ENCODE results near the gene MGMT. TPM values are rescaled to one million over a fixed set of nuclear protein-coding genes. Genes with fewer than 3 reads are reported as not detected.

The MGMT gene
- total RNA-seq, 1 experiment from 2014 or later, result 9.4 TPM

DNA sequence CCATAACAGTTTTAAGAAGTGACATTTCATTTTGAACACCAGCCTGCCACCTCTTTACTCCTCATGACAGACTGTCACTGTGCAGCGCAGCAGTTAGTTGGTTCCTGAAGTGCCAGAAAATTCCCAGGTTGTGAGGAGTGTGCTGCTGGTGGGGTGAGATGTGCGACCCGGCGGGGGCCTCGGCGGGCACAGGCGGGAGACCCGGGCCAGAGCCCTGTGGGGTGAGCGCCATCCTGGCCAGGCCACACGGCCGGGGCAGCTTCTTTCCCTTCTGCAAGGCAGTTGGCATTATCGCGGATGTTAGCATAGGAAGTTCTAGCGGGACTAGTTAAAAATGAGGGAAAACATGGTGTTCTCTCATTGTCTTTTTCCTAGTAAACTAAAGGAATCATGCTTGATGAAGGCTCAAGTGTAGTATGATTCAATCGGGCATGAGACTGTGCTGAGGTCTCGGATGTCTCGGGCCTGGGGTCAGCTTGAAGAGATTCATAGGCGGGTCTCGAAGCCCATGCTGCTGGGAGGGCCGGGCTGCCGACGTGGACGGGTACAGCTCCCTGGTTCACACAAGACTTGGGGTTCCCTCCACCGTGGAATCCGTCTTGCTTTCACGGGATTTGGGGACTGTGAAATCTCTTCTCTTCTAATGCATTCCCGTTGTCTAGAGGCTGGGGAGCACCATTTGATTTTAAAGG, 56.1 kb downstream of the MGMT start:
- Histone ChIP-seq H3K27ac (no peak overlapping the region), H3K4me3 (no peak overlapping the region), H3K36me3 (no peaks in the 10 kb centered on the region), H3K27me3 (replicated peaks) (no peaks in the 10 kb centered on the region), H3K4me1 (replicated peaks) (no peaks in the 10 kb centered on the region), H3K9me3 (replicated peaks) (no peaks in the 10 kb centered on the region)
- peak in 1 of 2 experiments; percentile 29 for DNase-seq (ENCODE audit: low read depth in 1 of 2, low spot score in 2 of 2)

DNA sequence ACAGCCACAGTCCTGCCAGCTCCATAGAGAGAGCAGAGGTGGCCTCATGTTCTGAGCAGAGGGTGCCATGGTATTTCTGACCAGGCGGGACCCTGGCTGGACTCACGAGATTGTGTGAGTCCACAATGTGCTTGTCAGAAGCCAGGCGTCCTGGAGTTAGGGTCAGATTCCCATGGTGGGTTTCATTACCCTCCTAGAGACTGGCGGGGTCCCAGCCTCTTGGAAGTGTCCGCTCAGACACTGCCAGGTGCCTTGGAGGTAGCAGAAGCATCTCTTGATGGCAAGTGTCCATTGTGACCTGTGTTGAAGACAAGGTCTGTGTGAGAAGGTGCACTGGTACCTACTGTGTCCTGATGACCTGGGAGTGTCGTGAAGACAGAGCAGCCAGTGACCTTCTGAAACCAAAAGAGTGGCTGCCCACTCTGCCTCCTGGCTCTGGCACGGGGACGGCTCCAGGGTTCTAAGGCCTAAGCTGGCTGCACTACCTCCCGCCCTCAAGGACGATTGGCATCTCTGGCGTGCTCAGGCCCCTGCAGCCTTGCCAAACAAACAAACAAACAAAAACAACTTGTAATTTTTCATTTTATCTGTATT, 56.8 kb downstream of the MGMT start:
- no peaks in the 10 kb centered on the region for H3K27me3 ChIP-seq (replicated peaks)
- no peak overlapping the region for H3K27ac ChIP-seq
- no peaks in the 10 kb centered on the region for H3K4me1 ChIP-seq (replicated peaks)
- H3K4me3 ChIP-seq, result no peak overlapping the region
- H3K9me3 ChIP-seq (replicated peaks), result no peaks in the 10 kb centered on the region
- DNase-seq (ENCODE audit: low read depth in 1 of 2, low spot score in 2 of 2), result no peak
- H3K36me3 ChIP-seq, result no peaks in the 10 kb centered on the region

DNA sequence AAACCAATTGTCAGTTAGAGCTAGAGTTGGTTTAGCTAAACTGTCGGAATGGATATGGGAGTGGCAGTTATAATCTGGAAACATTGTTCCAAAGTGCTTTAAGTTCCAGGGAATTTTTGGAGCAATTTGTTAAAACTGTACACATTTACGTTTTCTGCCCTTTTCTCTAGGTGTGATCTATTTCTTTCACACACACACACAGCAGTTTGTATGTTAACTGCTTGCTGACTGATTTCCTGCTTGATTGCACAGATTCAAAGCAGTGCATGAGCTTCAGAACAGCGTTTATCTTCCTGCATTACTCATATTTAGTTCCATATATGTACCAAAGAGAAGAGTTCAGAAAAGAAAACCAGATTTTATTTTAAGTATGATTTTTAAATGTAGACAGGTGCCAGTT, 57.9 kb downstream of the MGMT start:
- no peaks in the 10 kb centered on the region for H3K9me3 ChIP-seq (replicated peaks)
- H3K36me3 ChIP-seq, result no peaks in the 10 kb centered on the region
- H3K4me3 ChIP-seq, result no peak overlapping the region
- no peak for DNase-seq (ENCODE audit: low read depth in 1 of 2, low spot score in 2 of 2)
- H3K27ac ChIP-seq, result no peak overlapping the region
- no peaks in the 10 kb centered on the region for H3K27me3 ChIP-seq (replicated peaks)
- no peaks in the 10 kb centered on the region for H3K4me1 ChIP-seq (replicated peaks)

DNA sequence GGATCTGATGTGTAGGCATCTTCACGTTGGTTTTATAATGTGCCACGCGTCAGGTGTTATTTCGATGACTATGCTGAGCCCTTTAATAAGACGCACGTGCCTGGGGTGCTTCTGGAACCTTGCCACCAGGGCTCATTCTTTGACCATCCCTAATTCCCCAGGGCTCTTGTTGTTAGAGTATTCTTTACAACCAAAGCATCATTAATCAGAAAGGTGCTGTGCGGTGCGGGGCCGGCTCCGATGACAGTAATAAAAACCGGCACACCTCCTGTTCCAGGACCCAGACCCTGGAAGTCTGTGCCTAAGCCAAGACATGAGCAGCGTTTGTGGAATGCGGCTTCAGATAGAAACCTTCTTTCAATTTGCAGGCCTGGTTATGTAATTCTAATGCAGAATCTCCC, 58.4 kb downstream of the MGMT start:
- H3K27me3 ChIP-seq (replicated peaks), result no peaks in the 10 kb centered on the region
- no peak overlapping the region for H3K27ac ChIP-seq
- H3K4me1 ChIP-seq (replicated peaks), result no peaks in the 10 kb centered on the region
- no peaks in the 10 kb centered on the region for H3K9me3 ChIP-seq (replicated peaks)
- H3K36me3 ChIP-seq, result no peaks in the 10 kb centered on the region
- no peak overlapping the region for H3K4me3 ChIP-seq
- no peak for DNase-seq (ENCODE audit: low read depth in 1 of 2, low spot score in 2 of 2)

DNA sequence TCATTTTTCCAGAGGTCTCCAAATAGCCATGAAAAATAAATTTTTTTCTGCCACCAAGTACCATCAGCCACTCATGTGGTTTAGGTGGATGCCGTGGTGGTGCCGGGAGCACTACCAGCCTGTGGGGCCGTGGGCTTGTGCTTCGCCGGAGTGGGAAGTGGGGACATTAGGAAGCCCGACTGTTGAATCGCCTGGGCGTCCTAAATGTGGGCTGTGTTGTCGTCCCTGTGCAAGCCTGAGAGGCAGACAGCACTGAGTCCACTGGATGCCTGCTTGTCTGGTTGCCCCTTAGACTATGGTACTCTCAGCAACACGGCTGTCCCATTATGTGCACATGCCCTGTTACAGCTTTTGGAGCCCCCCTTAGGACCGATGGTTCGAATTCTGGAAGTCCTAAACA, 59.9 kb downstream of the MGMT start:
- Histone ChIP-seq H3K9me3 (replicated peaks) (peaks cover under 1% of the 10 kb centered on the region; the same call in 1 of the 2 replicates), H3K4me3 (no peak overlapping the region), H3K36me3 (no peaks in the 10 kb centered on the region), H3K27ac (no peak overlapping the region), H3K4me1 (replicated peaks) (peaks cover 5% of the 10 kb centered on the region), H3K27me3 (replicated peaks) (no peaks in the 10 kb centered on the region)
- no peak for DNase-seq (ENCODE audit: low read depth in 1 of 2, low spot score in 2 of 2)

DNA sequence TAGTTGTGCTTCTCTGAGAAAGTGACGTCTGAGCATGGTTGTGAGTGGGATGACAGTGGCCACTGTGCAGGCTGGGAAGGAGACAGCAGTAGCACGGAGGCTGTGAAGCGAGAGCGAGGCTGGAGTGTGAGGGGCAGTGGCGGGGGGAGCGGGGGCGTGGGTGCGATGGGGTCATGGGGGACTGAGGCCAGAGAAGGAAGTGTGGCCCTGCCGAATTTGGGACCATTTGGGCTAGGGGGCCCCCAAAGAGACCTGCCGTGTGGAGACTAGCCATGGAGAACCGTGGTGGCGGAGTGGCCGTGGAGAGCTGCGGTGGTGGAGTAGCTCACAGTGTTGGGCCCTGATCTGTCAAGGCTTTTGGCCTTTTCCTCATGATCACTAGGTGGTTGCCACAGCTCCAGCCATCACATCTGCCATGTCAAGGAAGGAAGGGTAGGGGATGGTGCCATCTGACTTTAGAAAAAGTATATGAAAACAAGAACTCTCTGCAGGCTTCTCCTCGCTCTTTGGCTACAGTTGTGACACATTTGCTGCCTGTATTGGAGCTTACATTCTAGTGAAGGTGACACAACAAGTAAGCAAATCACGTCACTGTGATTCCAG, 61.4 kb downstream of the MGMT start:
- no peaks in the 10 kb centered on the region for H3K27me3 ChIP-seq (replicated peaks)
- peaks cover 15% of the 10 kb centered on the region for H3K4me1 ChIP-seq (replicated peaks)
- no peaks in the 10 kb centered on the region for H3K36me3 ChIP-seq
- no peak overlapping the region for H3K4me3 ChIP-seq
- H3K9me3 ChIP-seq (replicated peaks), result peaks cover 8% of the 10 kb centered on the region
- DNase-seq (ENCODE audit: low read depth in 1 of 2, low spot score in 2 of 2), result no peak
- H3K27ac ChIP-seq, result no peak overlapping the region

DNA sequence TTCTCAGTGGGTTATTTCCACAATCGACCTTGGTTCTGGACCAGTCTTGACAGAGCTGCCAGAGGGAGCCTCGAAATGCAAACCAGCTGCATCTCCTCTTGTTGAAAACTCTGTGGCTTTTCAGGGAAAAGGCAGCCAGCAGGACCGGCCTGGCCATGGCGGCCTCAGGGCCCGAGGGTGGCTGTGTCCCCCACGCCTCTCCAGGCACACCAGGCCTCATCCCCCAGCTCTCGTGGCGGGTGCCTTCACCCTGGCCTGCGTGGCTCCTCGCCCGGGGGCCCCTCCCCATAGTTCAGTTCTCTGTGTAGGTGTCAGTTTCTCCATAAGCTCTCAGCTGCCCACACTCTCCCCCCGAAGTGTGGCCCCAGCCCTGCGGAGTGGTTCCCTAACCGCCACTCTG, 63.5 kb downstream of the MGMT start:
- no peak for DNase-seq (ENCODE audit: low read depth in 1 of 2, low spot score in 2 of 2)
- Histone ChIP-seq H3K27ac (no peak overlapping the region), H3K27me3 (replicated peaks) (no peaks in the 10 kb centered on the region), H3K9me3 (replicated peaks) (peaks cover 8% of the 10 kb centered on the region), H3K4me3 (no peak overlapping the region), H3K36me3 (no peaks in the 10 kb centered on the region), H3K4me1 (replicated peaks) (peaks cover 15% of the 10 kb centered on the region)

DNA sequence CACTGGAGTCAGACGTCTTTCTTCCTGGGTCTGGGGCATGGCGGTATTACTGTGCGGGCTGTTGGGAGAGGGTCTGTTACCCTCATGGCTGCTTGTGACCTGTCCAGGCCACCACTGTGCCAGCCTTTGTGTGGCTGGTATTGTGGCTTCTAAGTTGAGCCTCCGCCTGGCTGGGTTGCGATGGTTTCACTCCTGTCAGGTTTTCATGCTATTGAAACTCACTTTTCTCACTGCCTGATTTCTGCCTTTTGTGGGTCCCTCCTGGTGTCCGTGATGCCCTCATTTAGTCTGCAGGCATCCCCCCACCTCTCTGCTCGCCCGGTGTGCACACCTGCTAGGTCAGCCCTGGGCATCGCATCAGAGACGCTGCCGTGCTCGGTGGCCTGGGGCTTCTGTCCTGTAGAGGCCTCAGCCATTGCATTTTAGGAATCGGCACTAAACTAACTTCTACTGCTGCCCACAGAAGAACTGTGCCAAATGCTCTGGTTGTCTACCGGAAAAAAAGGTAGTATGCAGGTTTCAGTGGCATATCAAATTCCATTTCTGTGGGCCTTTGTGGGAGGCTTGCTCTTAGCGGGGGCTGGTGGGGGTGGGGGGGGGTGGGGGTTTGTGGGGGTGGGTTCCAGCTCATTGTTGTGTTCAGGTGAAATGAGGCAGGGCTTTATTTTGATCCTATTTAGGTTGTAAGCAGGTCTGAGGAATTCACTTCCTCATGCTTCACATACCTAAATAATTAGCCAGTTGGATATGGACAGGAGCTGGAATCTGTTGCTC, 64.3 kb downstream of the MGMT start:
- Histone ChIP-seq H3K27me3 (replicated peaks) (no peaks in the 10 kb centered on the region), H3K27ac (peak overlapping the region; percentile 78), H3K4me3 (no peak overlapping the region), H3K9me3 (replicated peaks) (peaks cover 8% of the 10 kb centered on the region), H3K4me1 (replicated peaks) (peaks cover 15% of the 10 kb centered on the region), H3K36me3 (no peaks in the 10 kb centered on the region)
- no peak for DNase-seq (ENCODE audit: low read depth in 1 of 2, low spot score in 2 of 2)

DNA sequence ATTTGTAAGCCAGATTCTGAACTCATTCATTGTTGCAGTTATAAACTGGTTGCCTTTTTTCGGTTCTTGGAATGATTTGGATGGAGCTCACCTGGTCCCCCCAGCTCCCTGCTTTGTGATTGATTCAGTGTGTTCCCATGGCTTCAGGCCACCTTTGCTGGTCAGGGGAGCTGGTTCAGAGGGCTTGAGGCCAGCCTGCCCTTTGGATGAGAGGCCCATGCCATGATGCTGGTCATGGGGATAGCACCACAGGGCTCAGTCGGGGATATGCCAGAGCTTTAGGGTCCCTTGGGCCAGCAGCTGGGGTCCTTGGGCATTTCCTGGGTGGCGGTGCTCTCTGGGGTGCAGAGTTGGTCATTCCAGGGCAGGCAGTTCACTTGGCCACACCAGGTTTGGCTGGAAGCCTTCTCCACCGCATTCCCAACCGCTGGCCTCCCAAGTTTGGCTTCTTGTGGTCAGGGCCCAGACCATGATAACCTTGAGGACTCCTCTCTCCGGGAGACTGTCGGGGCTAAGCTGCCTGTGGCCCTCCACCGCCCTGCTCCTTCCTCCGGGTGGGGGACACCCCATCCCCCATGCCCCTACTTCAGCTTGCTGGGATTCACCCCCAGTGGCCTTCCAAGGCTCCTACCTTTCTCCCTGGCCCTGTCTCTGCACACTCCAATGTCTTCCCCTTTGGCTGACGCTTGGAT, 65.1 kb downstream of the MGMT start:
- H3K4me3 ChIP-seq, result no peak overlapping the region
- no peaks in the 10 kb centered on the region for H3K36me3 ChIP-seq
- H3K9me3 ChIP-seq (replicated peaks), result peaks cover 8% of the 10 kb centered on the region
- peak in 1 of 2 experiments; percentile 2 for DNase-seq (ENCODE audit: low read depth in 1 of 2, low spot score in 2 of 2)
- H3K27me3 ChIP-seq (replicated peaks), result no peaks in the 10 kb centered on the region
- peaks cover 15% of the 10 kb centered on the region for H3K4me1 ChIP-seq (replicated peaks)
- H3K27ac ChIP-seq, result peak overlapping the region; percentile 78

DNA sequence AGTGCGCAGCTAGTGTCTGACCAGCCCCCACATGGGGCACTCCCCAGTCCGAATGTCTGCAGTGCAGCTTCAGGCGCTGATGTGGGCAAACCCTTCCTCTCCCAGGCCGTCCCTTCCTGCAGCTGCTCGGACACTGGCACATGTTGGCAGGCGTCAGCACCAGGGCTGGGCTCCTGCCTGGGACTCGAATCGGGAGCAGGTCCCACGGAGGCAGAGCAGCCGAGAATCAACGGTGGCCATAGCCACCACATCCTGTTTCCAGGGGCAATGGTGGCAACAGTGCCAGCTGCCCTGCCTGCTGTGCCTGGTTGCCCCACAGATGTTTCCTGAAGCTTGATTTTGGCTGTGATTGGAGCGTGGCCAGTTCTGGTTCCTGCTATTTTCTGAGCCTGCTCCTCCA, 65.8 kb downstream of the MGMT start:
- Histone ChIP-seq H3K27ac (no peak overlapping the region), H3K27me3 (replicated peaks) (no peaks in the 10 kb centered on the region), H3K4me1 (replicated peaks) (peaks cover 15% of the 10 kb centered on the region), H3K4me3 (no peak overlapping the region), H3K36me3 (no peaks in the 10 kb centered on the region), H3K9me3 (replicated peaks) (peaks cover 8% of the 10 kb centered on the region)
- no peak for DNase-seq (ENCODE audit: low read depth in 1 of 2, low spot score in 2 of 2)

DNA sequence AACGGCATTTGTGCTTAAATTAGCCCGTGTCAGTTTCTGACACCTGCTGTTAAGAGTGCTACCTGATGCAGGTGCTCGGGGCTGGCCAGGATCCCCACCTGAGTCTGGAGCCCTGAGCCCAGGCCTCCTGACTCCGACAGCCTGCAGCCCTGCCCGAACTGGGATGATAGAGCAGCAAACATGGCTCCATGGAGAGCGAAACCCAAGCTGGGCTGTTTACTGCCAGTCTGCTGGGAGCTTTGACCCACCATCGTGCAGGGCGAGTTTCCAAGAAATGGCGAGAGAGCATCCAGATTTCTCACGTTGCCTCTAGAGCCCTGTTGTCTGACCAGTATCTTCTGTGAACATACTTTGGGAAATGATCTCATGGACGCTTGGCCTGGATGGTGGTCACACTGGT, 66.2 kb downstream of the MGMT start:
- Histone ChIP-seq H3K4me1 (replicated peaks) (peaks cover 15% of the 10 kb centered on the region), H3K4me3 (no peak overlapping the region), H3K27me3 (replicated peaks) (no peaks in the 10 kb centered on the region), H3K9me3 (replicated peaks) (peaks cover 8% of the 10 kb centered on the region), H3K27ac (no peak overlapping the region), H3K36me3 (no peaks in the 10 kb centered on the region)
- no peak for DNase-seq (ENCODE audit: low read depth in 1 of 2, low spot score in 2 of 2)

DNA sequence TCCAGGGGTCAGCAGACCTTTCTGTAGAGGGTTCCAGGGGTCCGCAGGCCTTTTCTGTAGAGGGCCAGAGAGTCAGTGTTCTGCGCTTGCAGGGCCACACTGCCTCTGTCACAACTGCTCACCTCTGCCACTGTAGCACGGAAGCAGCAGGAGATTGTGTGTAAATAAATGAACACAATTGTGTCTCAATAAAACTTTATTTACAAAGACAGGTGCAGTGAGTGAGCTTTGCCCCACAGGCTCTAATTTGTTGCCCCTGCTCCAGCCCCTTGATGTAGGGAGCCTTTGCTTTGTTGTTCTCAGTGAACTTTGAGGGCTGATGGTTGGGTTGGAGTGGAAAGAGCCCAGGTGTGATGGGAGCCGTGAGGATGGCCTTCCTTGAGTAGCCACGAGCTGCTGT, 67.8 kb downstream of the MGMT start:
- H3K36me3 ChIP-seq, result no peaks in the 10 kb centered on the region
- peaks cover 11% of the 10 kb centered on the region for H3K9me3 ChIP-seq (replicated peaks)
- peaks cover 15% of the 10 kb centered on the region for H3K4me1 ChIP-seq (replicated peaks)
- no peaks in the 10 kb centered on the region for H3K27me3 ChIP-seq (replicated peaks)
- H3K27ac ChIP-seq, result no peak overlapping the region
- no peak for DNase-seq (ENCODE audit: low read depth in 1 of 2, low spot score in 2 of 2)
- no peak overlapping the region for H3K4me3 ChIP-seq

DNA sequence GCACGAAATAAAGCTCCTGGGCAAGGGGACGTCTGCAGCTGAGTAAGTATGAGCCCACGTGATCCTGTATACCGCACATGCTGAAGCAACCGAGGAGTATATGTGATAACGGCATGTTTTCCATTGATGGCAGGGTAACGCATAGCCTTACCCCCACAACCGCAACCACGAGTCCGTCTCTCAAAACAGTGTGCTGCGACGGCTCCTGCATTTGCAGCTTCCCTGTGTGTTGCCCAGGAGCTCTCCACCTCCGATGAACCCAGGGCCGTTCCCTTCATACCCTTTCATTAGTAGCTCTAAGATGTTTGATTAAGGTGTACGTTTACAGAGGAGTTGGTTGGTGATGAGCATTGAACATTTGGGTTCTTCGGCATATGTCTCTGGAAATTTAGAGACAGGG, 69.3 kb downstream of the MGMT start:
- H3K27ac ChIP-seq, result no peak overlapping the region
- H3K4me1 ChIP-seq (replicated peaks), result peaks cover 13% of the 10 kb centered on the region

More for the DNA sequence above, 69.3 kb downstream of the MGMT start:
- no peak overlapping the region for H3K4me3 ChIP-seq
- peaks cover 11% of the 10 kb centered on the region for H3K9me3 ChIP-seq (replicated peaks)
- DNase-seq (ENCODE audit: low read depth in 1 of 2, low spot score in 2 of 2), result no peak
- H3K27me3 ChIP-seq (replicated peaks), result no peaks in the 10 kb centered on the region
- H3K36me3 ChIP-seq, result no peaks in the 10 kb centered on the region

Data from SJSA1 (cell line).